ENCODE data around the gene PSMB8.

DNA sequence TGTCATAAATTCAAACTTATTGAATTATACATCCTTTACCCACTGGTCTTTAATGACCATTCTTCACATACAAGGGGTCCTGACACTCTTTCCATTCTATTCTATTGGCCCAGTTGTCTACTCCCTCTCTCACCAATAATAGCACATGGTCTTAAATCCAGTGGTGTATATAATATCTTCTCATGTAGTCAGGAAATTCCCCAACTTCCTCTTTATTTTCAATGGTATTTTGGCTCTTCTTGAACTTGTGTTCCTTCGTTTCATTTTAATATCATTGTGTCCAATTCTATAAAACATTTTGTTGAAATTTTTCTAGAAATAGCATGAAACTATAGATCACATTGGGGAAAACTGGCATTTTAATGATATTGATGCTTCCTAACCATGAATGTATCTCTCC lies 47.0 kb upstream of the PSMB8 start:
- TF ChIP-seq CTCF (IDR thresholded peaks at IDR 0.05; ENCODE audit: insufficient read depth, low read length): no peak
- TF ChIP-seq POLR2AphosphoS5 (IDR thresholded peaks at IDR 0.05; ENCODE audit: low read depth): no peak

Measured in HL-60 (cell line).